Skeletal muscle satellite cell (primary cell): ENCODE data around the gene LARP4B.

Source experiments
- H3K27me3 ChIP-seq: 2 replicates; pipeline ENCODE4 v1.7.0; 2013; ENCODE audit warnings: low read length; ENCODE audit not compliant: control insufficient read depth, insufficient read depth
- H3K36me3 ChIP-seq: 2 replicates; pipeline ENCODE4 v1.7.0; 2013; ENCODE audit warnings: mild to moderate bottlenecking, control low read depth, low read length; ENCODE audit not compliant: insufficient read depth
- H3K4me1 ChIP-seq: 2 replicates; pipeline ENCODE4 v1.7.0; 2013; ENCODE audit warnings: low read length; ENCODE audit not compliant: control insufficient read depth, insufficient read depth
- H3K4me2 ChIP-seq: 2 replicates; pipeline ENCODE4 v1.7.0; 2013; ENCODE audit warnings: mild to moderate bottlenecking, low read length
- H3K4me3 ChIP-seq: 2 replicates; pipeline ENCODE4 v1.7.0; 2013; ENCODE audit warnings: low read length
- H3K9ac ChIP-seq: 2 replicates; pipeline ENCODE4 v1.7.0; 2013; ENCODE audit warnings: mild to moderate bottlenecking, low read depth, low read length, moderate library complexity
- H3K9me3 ChIP-seq: replicated peaks from 2 replicates; pipeline ENCODE4 v1.7.0; 2013; ENCODE audit warnings: mild to moderate bottlenecking, control low read depth, low read length

LARP4B gene

GRCh38 chr10:788796-789748, 142.4 kb downstream of the LARP4B start:
- H3K9ac ChIP-seq = peak overlapping the region; percentile 52
- no peaks in the 10 kb centered on the region for H3K27me3 ChIP-seq
- H3K36me3 ChIP-seq = no peaks in the 10 kb centered on the region
- peak overlapping the region; percentile 66 for H3K4me3 ChIP-seq
- peak overlapping the region; percentile 88 for H3K4me2 ChIP-seq
- H3K4me1 ChIP-seq = peaks cover 41% of the 10 kb centered on the region
- no peaks in the 10 kb centered on the region for H3K9me3 ChIP-seq

DNA sequence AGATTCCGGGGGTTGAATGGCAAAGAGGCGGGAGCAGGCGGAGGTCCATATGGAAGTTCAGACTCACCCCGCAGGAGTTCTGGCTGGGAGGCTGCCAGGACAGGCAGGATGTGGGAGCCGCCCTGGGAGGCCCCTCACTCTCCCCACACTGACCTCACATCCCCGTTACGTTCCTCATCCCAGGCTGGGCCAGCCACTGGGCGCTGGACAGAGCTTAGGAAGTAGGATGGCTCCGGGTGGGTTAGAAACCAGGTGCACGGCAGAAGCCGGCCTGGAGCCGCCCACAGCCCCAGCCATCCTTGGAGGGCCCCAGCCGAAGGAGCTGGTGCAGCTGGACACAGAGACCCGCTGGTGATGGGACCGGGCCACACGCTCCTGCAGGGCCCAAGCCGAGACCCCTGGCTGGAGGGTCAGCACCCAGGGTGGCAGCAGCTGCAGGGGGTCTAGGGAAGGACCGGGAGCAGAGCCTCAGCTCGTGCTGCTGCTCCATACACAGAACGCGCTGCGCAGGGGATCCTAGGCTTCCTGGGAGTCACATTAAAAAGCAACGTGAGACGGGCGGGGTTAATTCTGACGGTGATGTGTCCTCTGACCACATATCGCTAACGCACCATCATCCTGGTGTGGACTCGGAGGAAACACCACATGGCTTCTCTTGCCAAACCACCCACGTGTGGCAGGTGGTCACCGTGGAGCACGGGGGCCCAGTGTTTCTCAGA, 143.4 kb downstream of the LARP4B start:
- H3K4me3 ChIP-seq = no peak overlapping the region

DNA sequence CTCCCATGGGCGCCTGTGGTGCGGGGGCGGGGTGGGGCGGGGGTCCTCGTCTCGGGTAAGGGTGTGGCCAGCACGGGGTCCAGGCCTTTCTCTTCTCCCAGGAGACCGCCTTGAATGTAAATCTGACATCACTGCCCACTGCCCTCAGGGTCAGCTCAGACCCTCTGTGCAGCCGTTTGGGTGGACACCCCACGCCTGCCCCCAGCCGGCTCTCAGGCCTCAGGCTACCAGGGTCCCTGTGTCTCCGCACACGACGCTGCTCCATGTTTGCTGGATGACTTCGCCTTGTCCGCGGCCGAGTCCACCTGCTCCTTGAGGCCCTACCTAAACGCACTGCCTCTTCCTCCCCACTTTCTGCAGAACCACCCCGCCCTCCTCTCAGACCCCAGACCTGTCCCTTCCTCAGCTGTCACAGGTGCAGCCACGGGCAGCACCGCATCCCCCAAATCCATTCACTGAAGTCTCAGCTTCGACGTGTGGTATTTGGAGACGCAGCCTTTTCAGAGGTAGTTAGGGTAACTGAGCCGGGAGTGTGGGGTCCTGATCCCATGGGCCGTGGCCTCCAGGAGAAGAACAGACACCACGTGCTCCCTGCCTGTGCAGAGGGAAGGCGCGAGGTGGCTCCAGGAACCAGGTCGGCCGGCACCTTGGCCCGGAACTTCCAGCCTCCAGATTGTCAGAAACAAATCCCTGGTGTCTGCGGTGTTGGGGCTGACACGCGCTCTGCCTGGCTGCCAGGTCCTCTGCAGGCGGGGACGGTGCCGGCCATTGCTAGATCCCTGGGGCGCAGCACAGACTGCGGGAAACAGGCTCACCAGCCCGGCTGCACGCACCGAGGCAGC, 144.7 kb downstream of the LARP4B start:
- no peaks in the 10 kb centered on the region for H3K36me3 ChIP-seq
- no peak overlapping the region for H3K4me3 ChIP-seq
- no peak overlapping the region for H3K9ac ChIP-seq
- no peak overlapping the region for H3K4me2 ChIP-seq
- peaks cover 13% of the 10 kb centered on the region for H3K27me3 ChIP-seq
- H3K4me1 ChIP-seq = peaks cover 29% of the 10 kb centered on the region
- no peaks in the 10 kb centered on the region for H3K9me3 ChIP-seq

More for the DNA sequence above, 143.4 kb downstream of the LARP4B start:
- no peaks in the 10 kb centered on the region for H3K36me3 ChIP-seq
- H3K4me1 ChIP-seq = peaks cover 38% of the 10 kb centered on the region
- no peak overlapping the region for H3K9ac ChIP-seq
- H3K4me2 ChIP-seq = no peak overlapping the region
- H3K27me3 ChIP-seq = peaks cover 5% of the 10 kb centered on the region
- H3K9me3 ChIP-seq = no peaks in the 10 kb centered on the region

- no peak overlapping the region for H3K9ac ChIP-seq
- peaks cover 13% of the 10 kb centered on the region for H3K27me3 ChIP-seq
- H3K4me3 ChIP-seq = no peak overlapping the region
- H3K36me3 ChIP-seq = no peaks in the 10 kb centered on the region
- H3K4me1 ChIP-seq = peaks cover 29% of the 10 kb centered on the region
- no peak overlapping the region for H3K4me2 ChIP-seq
- H3K9me3 ChIP-seq = no peaks in the 10 kb centered on the region
Measured at GRCh38 chr10:785861-786214, 145.7 kb downstream of the LARP4B start.

DNA sequence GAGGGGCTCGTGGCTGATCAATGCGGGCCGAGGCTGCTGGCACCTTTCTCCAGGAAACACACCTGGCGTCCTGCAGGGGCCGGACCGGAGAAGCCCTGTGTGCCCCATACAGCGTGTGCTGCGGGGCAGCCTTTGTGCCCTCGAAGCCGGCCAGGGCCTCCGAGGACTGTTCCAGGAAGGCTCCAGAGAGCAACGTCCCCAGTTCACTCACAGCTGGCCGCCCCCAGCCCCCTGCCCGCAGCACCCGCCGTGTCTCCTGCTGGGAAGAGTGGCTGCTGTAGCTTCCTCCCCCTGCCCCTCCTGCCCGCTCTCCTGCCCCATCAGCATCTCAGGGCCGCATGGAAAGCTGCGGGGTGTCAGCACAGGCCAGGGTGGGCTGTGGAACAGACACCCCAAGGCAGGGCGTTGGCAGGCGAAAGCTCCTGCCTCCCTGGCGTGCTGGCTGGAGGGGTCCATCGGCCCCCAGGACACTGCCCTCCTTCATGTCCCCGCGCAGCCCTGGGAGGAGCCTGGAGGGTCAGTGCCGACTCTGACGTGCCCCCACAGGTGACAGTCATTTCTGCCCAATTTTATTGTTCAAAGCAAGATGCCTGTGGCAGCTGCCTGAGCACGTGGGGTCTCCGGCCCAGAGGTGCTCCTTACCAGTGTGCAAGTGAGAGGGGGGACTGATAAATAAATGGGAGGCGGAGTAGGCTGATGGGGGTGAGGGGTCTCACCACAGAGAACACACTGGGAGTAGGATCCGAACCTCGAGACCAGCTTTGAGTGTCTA, 146.2 kb downstream of the LARP4B start:
- Histone ChIP-seq H3K4me1 (peaks cover 29% of the 10 kb centered on the region), H3K9ac (peak overlapping the region; percentile 31), H3K36me3 (no peaks in the 10 kb centered on the region), H3K27me3 (peaks cover 13% of the 10 kb centered on the region), H3K4me2 (peak overlapping the region; percentile 93), H3K9me3 (no peaks in the 10 kb centered on the region), H3K4me3 (peak overlapping the region; percentile 70)

DNA sequence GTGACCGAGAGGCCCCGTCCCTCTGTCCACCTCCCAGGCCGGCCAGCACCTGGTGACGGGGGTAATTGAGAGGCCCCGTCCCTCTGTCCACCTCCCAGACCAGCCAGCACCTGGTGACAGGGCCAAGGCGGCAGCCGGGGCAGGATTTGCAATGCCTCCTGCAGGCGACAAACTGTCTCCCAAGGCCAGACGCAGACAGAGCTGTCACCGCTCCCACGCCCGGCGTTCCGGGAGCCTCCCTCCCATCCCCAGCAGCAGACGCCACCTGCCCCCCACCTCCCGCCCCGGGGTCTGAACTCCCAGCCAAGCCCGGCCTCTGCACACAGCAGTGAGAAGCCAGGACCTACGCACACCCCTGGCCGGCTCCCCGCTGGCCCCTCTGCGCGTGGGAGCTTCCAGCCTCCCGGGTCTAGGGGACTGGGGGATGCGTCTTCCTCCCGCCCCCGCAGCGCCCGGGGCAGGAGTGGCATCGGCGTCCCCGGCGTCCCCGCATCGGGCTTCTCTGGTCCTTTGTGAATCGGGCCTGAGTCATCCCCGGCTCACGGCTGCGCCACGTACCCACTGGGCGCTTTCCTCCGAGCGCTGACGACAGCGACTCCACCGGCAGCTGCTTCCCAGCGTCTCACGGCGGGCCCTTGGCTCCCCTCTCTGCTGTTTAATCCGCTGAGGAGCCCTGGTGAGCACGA, 147.0 kb downstream of the LARP4B start:
- Histone ChIP-seq H3K36me3 (no peaks in the 10 kb centered on the region), H3K4me1 (peaks cover 22% of the 10 kb centered on the region), H3K27me3 (peaks cover 13% of the 10 kb centered on the region), H3K9me3 (no peaks in the 10 kb centered on the region), H3K4me2 (peak overlapping the region; percentile 93), H3K4me3 (peak overlapping the region; percentile 70), H3K9ac (peak overlapping the region; percentile 31)

- H3K9me3 ChIP-seq = no peaks in the 10 kb centered on the region
- no peak overlapping the region for H3K9ac ChIP-seq
- H3K4me1 ChIP-seq = peaks cover 13% of the 10 kb centered on the region
- no peak overlapping the region for H3K4me2 ChIP-seq
- no peaks in the 10 kb centered on the region for H3K36me3 ChIP-seq
- peaks cover 13% of the 10 kb centered on the region for H3K27me3 ChIP-seq
- H3K4me3 ChIP-seq = no peak overlapping the region
Measured at GRCh38 chr10:782751-783648, 148.5 kb downstream of the LARP4B start.

- Histone ChIP-seq H3K4me2 (no peak overlapping the region), H3K4me1 (peaks cover 13% of the 10 kb centered on the region), H3K27me3 (peaks cover 13% of the 10 kb centered on the region), H3K9ac (no peak overlapping the region), H3K9me3 (no peaks in the 10 kb centered on the region), H3K36me3 (no peaks in the 10 kb centered on the region), H3K4me3 (no peak overlapping the region)
Measured at GRCh38 chr10:780536-781524, 150.7 kb downstream of the LARP4B start.
